Motor neuron (in vitro differentiated cells): ENCODE data around the gene NOSIP. TPM values are rescaled to one million over a fixed set of nuclear protein-coding genes. Genes with fewer than 3 reads are reported as not detected.

Experiments used
- ATAC-seq, 8 experiments: fragments of 200-7000 bp; cut with Tn5 transposase; replicated peaks in 6 of 8; 2 replicates each; pipeline ENCODE4 v1.8.0; 2021; ENCODE audit warnings: mild to moderate bottlenecking in 8 of 8, moderate library complexity in 8 of 8
- H3K27ac ChIP-seq, 2 donors: fragments of 250-450 bp; sonication (Bioruptor Pico); 2 replicates each; pipeline ENCODE4 v1.9.0; 2021; ENCODE audit warnings: antibody characterized with exemption in 2 of 2, mild to moderate bottlenecking in 2 of 2, moderate library complexity in 1 of 2
- H3K4me1 ChIP-seq, 2 donors: fragments of 250-450 bp; sonication (Bioruptor Pico); replicated peaks in 1 of 2; 2 replicates each; pipeline ENCODE4 v1.6.1; 2021; ENCODE audit warnings: antibody characterized with exemption in 2 of 2, mild to moderate bottlenecking in 2 of 2, moderate library complexity in 1 of 2
- H3K4me3 ChIP-seq, 5 donors: fragments of 250-450 bp; sonication (Bioruptor Pico); 2 replicates each; pipeline ENCODE4 v1.9.0; 2021; ENCODE audit warnings: antibody characterized with exemption in 5 of 5, mild to moderate bottlenecking in 5 of 5, moderate library complexity in 4 of 5
- WGBS, 10 experiments: fragments of 450-650 bp; shearing (Covaris generic); methylation state at CpG; one replicate each; pipeline ENCODE4 v1.0.0; 2022; 5-methylcytosine and 5-hydroxymethylcytosine counted together
- in situ Hi-C, 9 experiments: fragments of 400-800 bp; cut with MboI; loops; one replicate each; pipeline ENCODE4 v1.15.0; 2021; ENCODE audit warnings: low sequenced_read_pairs in 9 of 9, low pct_unique_long_range_greater_than_20kb in 2 of 9; ENCODE audit not compliant: unreplicated experiment in 9 of 9
- total RNA-seq, 8 experiments: library from RNA; unstranded; fragments of 300-600 nt; gene quantifications; 2 replicates each; pipeline versions ENCODE4 v1.2.3 to v1.2.4, GENCODE V29; 2022

NOSIP gene
- total RNA-seq, 8 experiments from 2014 or later, result 61.7 to 145 (median 76.6) TPM

DNA sequence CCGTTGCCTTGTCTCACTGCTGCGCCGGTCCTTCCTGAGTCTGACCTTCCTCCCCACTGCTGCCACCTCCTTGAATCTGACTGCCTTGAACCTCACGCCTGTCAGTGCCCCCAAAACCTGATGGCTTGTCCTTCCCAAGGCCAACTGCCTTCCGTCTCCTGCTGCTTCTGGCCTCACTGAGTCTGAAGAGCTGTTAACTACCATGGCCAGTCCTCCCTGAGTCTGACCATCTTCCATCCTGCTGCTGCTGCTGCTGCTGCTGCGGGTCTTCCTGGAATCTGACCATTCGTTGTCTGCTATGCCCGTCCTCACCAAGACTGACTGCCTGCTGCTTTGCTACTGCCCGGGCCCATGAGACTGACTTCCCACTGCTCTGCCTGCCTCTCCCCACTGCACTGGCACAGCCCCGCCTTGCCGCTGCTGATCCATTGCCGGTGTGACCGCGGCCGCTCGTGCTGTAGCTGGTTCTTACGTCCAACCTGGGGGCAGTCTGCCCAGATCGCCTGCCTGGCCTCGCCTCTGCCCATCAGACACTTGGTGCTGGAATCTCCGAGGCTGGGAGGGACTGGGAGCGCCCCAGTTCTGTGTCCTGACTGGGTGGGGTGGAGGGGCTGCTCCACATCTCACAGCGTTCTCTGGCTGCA, 55.4 kb downstream of the NOSIP start:
- Histone ChIP-seq H3K27ac (no peak overlapping the region), H3K4me3 (no peak overlapping the region), H3K4me1 (peaks cover 3% of the 10 kb centered on the region in 2 donors)
- in situ Hi-C loops, result loop anchor here in 1 of 9 experiments (25.0 kb wide), 1 partner anchor 138 kb away; the partner anchor contains the start of gene KASH5
- no peak for ATAC-seq
- WGBS, 10 experiments, result 80 to 100% (median 90%) methylated on average over 1 to 14 of the region's 22 CpGs; no CpG with 5 or more reads in 4 of the 10 experiments

DNA sequence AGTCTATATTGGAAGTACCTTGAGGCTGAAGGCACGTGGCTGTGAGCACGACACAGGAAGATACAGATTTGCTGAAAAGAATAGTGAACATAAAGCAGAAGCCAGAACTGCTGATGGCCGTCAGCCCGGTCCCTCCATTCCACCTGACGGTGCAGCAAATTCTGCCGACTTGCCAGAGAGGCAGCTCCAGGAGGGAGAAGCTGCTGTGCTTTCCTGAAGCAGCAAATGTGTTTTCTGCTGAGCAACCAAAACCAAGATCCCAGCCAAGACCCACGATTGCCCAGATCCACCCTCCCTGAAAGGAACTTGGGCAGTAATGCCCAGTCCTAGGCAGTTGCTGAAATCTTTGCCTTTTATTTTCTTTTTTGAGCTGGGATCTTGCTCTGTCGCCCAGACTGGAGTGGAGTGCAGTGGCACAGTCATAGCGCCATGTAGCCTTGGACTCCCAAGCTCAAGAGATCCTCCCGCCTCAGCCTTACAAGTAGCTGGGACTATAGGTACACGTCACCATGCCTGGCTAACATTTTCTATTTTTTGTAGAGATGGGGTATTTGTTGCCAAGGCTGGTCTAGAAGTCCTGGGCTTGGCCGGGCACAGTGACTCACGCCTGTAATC, 59.5 kb downstream of the NOSIP start:
- in situ Hi-C loops, result no loop called here
- Histone ChIP-seq H3K4me1 (no peaks in the 10 kb centered on the region), H3K4me3 (no peak overlapping the region), H3K27ac (no peak overlapping the region)
- no peak for ATAC-seq
- WGBS, 10 experiments, result 63 to 100% (median 88%) methylated on average over 1 to 11 of the region's 13 CpGs; no CpG with 5 or more reads in 4 of the 10 experiments

- H3K4me1 ChIP-seq, result peaks cover 0 to 4% of the 10 kb centered on the region in 2 donors
- no peak overlapping the region for H3K4me3 ChIP-seq
- H3K27ac ChIP-seq, result no peak overlapping the region
- in situ Hi-C loops, result no loop called here
- no peak for ATAC-seq
- 87 to 100% (median 100%) methylated on average over 2 to 3 of the region's 3 CpGs; no CpG with 5 or more reads in 5 of the 10 experiments for WGBS, 10 experiments
Observed at GRCh38 chr19:49518033-49518432, 62.3 kb downstream of the NOSIP start.

GRCh38 chr19:49515767-49516166, 64.6 kb downstream of the NOSIP start:
- no peak for ATAC-seq
- H3K4me1 ChIP-seq, result peaks cover 0 to 15% of the 10 kb centered on the region in 2 donors
- H3K4me3 ChIP-seq, result no peak overlapping the region
- in situ Hi-C loops, result no loop called here
- 60 to 100% (median 80%) methylated on average over 1 to 3 of the region's 4 CpGs; no CpG with 5 or more reads in 3 of the 10 experiments for WGBS, 10 experiments
- no peak overlapping the region for H3K27ac ChIP-seq

DNA sequence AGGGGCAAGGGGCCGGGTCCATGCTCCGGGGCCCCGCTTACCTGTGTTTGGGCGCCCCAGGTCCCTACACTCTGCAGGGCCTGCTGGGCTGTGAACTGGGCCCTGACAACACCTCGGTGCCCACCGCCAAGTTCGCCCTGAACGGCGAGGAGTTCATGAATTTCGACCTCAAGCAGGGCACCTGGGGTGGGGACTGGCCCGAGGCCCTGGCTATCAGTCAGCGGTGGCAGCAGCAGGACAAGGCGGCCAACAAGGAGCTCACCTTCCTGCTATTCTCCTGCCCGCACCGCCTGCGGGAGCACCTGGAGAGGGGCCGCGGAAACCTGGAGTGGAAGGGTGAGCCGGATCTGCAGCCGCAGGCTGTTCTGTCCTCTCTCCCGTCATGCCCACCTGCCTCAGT, 66.2 kb downstream of the NOSIP start:
- ATAC-seq, result no peak
- H3K4me3 ChIP-seq, result no peak overlapping the region
- in situ Hi-C loops, result no loop called here
- H3K27ac ChIP-seq, result no peak overlapping the region
- peaks cover 0 to 15% of the 10 kb centered on the region in 2 donors for H3K4me1 ChIP-seq
- WGBS, 10 experiments, result 100% methylated on average over 2 of the region's 21 CpGs; no CpG with 5 or more reads in 9 of the 10 experiments

DNA sequence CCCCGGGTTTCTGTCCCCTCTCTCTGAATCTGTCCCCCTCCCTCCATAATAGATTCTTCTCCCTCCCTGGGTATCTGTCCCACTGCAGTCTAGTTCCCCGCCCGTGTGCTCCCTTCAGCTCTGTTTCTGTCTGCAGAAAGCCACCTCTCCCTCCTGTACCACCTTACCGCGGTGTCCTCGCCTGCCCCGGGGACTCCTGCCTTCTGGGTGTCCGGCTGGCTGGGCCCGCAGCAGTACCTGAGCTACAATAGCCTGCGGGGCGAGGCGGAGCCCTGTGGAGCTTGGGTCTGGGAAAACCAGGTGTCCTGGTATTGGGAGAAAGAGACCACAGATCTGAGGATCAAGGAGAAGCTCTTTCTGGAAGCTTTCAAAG, 66.6 kb downstream of the NOSIP start:
- WGBS, 10 experiments, result 80% methylated on average over 1 of the region's 12 CpGs; no CpG with 5 or more reads in 9 of the 10 experiments
- Histone ChIP-seq H3K4me3 (peak overlapping the region in 4 of 5 donors; percentile 37 to 72 (median 44)), H3K4me1 (peaks cover 0 to 15% of the 10 kb centered on the region in 2 donors), H3K27ac (no peak overlapping the region)
- in situ Hi-C loops, result no loop called here
- peak in 5 of 8 experiments; percentile 4 to 15 (median 9) for ATAC-seq

DNA sequence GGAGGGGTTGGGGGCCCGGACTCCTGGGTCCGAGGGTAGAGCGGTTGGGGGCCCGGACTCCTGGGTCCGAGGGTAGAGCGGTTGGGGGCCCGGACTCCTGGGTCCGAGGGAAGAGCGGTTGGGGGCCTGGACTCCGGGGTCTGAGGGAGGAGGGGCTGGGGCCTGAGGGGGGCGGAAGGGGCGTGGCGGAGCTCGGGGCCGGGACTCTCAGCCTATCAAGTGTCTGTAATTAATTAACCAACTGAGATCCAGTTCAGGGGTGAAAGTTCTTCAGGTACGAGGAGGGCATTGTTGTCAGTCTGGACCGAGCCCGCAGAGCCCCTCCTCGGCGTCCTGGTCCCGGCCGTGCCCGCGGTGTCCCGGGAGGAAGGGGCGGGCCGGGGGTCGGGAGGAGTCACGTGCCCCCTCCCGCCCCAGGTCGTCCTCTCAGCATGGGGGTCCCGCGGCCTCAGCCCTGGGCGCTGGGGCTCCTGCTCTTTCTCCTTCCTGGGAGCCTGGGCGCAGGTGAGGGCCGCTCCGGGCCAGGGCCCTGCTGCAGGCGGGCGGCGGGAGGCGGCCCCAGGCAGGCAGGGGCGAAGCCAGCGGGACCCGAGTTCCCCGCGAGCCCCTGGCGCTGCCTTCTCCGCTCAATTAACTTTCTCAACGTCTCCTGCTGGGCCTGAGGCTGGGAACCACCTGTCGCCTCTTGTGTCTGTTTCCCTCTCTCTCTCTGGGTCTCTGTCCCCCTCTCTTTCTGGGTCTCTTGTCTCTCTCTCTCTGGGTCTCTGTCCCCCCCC, 67.2 kb downstream of the NOSIP start:
- ATAC-seq, result peak; percentile 38 to 80 (median 66)
- peak overlapping the region; percentile 15 to 72 (median 42) for H3K4me3 ChIP-seq
- in situ Hi-C loops, result no loop called here
- peak overlapping the region in 1 of 2 donors; percentile 19 for H3K27ac ChIP-seq
- H3K4me1 ChIP-seq, result peaks cover 0 to 15% of the 10 kb centered on the region in 2 donors
- WGBS, 10 experiments, result 0% methylated on average over 1 of the region's 50 CpGs; no CpG with 5 or more reads in 9 of the 10 experiments

DNA sequence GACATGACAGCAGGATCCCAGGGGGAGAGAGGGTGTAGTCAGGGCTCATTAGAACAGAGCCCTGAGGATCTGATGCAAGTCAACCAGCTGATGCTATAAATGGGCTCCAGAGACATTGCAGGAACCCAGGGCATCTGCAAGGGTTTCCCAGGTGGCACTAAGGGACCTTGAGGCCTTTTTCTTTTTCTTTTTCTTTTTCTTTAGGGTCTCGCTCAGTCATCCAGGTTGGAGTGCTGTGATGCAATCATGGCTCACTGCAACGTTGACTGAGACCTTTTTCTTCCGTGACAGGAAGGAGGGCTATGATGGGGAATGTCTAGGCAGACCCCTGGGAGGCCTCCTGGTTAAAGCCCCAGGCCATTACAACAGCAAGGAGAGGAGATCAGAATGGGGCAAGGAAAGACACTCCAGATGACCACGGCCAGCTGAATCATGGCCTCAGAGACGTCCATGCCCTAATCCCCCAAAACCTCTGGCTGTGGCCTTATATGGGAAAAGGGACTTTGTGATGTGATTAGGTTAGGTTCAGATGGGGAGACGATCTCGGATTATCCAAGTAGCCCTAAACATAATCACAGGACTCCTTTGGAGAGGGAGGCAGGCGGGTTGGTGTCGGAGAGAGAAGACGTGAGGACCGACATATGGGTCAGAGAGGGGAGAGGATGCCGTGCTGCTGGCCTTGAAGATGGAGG, 72.4 kb downstream of the NOSIP start:
- no peak for ATAC-seq
- 50 to 88% (median 75%) methylated on average over 1 to 9 of the region's 12 CpGs; no CpG with 5 or more reads in 3 of the 10 experiments for WGBS, 10 experiments
- Histone ChIP-seq H3K27ac (no peak overlapping the region), H3K4me3 (no peak overlapping the region), H3K4me1 (peaks cover 0 to 16% of the 10 kb centered on the region in 2 donors)
- in situ Hi-C loops, result no loop called here

DNA sequence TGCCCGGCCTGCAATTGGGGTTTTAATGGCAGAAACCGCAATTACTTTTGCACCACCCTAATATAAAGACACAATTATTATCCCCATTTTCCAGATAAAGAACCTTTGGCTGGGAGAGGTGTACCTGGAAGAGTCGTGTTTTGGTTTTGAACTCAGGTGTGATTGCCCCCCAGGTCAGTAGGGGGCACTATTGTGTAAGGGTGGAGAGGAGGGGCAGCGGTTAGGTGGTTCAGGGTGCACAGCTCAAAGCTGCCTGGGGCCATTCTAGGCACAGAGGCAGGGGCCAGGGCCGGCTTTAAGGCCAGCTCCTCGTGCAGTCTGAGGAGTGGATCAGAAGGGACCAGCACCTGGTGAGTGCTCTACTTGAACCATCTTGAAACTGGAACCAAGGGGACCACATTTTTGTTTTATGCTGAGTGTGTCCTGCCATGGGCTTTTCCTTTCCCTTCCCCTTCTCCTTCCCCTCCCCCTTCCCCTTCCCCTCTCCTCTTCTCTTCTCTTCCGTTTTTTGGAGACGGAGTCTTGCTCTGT, 73.7 kb downstream of the NOSIP start:
- Histone ChIP-seq H3K4me3 (no peak overlapping the region), H3K27ac (no peak overlapping the region), H3K4me1 (peaks cover 0 to 7% of the 10 kb centered on the region in 2 donors)
- WGBS, 10 experiments, result 10 to 33% (median 18%) methylated on average over 3 to 5 of the region's 8 CpGs; no CpG with 5 or more reads in 4 of the 10 experiments
- in situ Hi-C loops, result no loop called here
- peak in 6 of 8 experiments; percentile 17 to 56 (median 34) for ATAC-seq

Other genes with a start within 250 kb of the NOSIP start
- gene CD37, start 245.2 kb downstream of the NOSIP start, total RNA-seq, result 10 to 100 TPM in 5 of 8 experiments, 1 to 10 TPM in 3; 2.8 to 40.2 (median 11.4) TPM
- gene TEAD2, start 218.1 kb downstream of the NOSIP start, total RNA-seq, result 10 to 100 TPM in 6 of 8 experiments, 1 to 10 TPM in 2; 6.0 to 78.1 (median 14.2) TPM
- 1 to 10 TPM in 4 of 8 experiments, under 1 TPM in 2, not detected in 2; 0.38 to 5.2 (median 1.4) TPM for gene DKKL1, start 216.7 kb downstream of the NOSIP start, total RNA-seq
- 1 to 10 TPM in 2 of 8 experiments, under 1 TPM in 4, not detected in 2; 0.27 to 2.7 (median 0.51) TPM for gene KASH5, start 192.3 kb downstream of the NOSIP start, total RNA-seq
- 1 to 10 TPM in 1 of 8 experiments, not detected in 7; 1.2 TPM for gene PTH2, start 157.1 kb downstream of the NOSIP start, total RNA-seq
- 1 to 10 TPM in 1 of 8 experiments, under 1 TPM in 5, not detected in 2; 0.42 to 1.1 (median 0.67) TPM for gene GFY, start 155.2 kb downstream of the NOSIP start, total RNA-seq
- 1 to 10 TPM in 2 of 8 experiments, under 1 TPM in 5, not detected in 1; 0.16 to 1.9 (median 0.71) TPM for gene SLC17A7, start 139.0 kb downstream of the NOSIP start, total RNA-seq
- 10 to 100 TPM; 53.1 to 94.9 (median 76.4) TPM for gene PIH1D1, start 128.7 kb downstream of the NOSIP start, total RNA-seq
- 10 to 100 TPM in 4 of 8 experiments, 1 to 10 TPM in 4; 3.6 to 26.2 (median 10.8) TPM for gene ALDH16A1, start 127.3 kb downstream of the NOSIP start, total RNA-seq
- 1 to 10 TPM in 5 of 8 experiments, under 1 TPM in 3; 0.22 to 8.7 (median 1.4) TPM for gene FLT3LG, start 106.3 kb downstream of the NOSIP start, total RNA-seq
- gene RPL13A, start 92.9 kb downstream of the NOSIP start, total RNA-seq, result 1,000 to 10,000 TPM; 2,225 to 4,117 (median 3,221) TPM
- gene RPS11, start 84.1 kb downstream of the NOSIP start, total RNA-seq, result 1,000 to 10,000 TPM; 2,973 to 6,174 (median 3,870) TPM
- gene FCGRT, start 67.9 kb downstream of the NOSIP start, total RNA-seq, result 10 to 100 TPM in 4 of 8 experiments, 1 to 10 TPM in 4; 2.2 to 70.6 (median 27.8) TPM
- gene RCN3, start 52.6 kb downstream of the NOSIP start, total RNA-seq, result 10 to 100 TPM in 2 of 8 experiments, 1 to 10 TPM in 6; 2.0 to 13.2 (median 6.4) TPM
- 1 to 10 TPM in 1 of 8 experiments, under 1 TPM in 7; 0.21 to 1.1 (median 0.60) TPM for gene PRRG2, start 760 bp upstream of the NOSIP start, total RNA-seq
- gene PRR12, start 10.6 kb upstream of the NOSIP start, total RNA-seq, result 10 to 100 TPM in 3 of 8 experiments, 1 to 10 TPM in 5; 3.3 to 18.8 (median 7.5) TPM
- 10 to 100 TPM in 4 of 8 experiments, 1 to 10 TPM in 2, under 1 TPM in 2; 0.79 to 35.2 (median 7.5) TPM for gene RRAS, start 59.6 kb upstream of the NOSIP start, total RNA-seq
- 10 to 100 TPM; 10.1 to 33.0 (median 20.1) TPM for gene SCAF1, start 61.7 kb upstream of the NOSIP start, total RNA-seq
- 100 to 1,000 TPM in 1 of 8 experiments, 10 to 100 TPM in 7; 40.8 to 110 (median 53.4) TPM for gene IRF3, start 85.3 kb upstream of the NOSIP start, total RNA-seq
- gene BCL2L12, start 85.4 kb upstream of the NOSIP start, total RNA-seq, result 10 to 100 TPM in 3 of 8 experiments, 1 to 10 TPM in 5; 5.3 to 34.6 (median 8.2) TPM
- gene PRMT1, start 96.7 kb upstream of the NOSIP start, total RNA-seq, result 100 to 1,000 TPM; 190 to 369 (median 229) TPM
- gene ADM5, start 109.0 kb upstream of the NOSIP start, total RNA-seq, result 1 to 10 TPM in 7 of 8 experiments, under 1 TPM in 1; 0.66 to 5.2 (median 2.1) TPM
- gene CPT1C, start 110.6 kb upstream of the NOSIP start, total RNA-seq, result 10 to 100 TPM in 6 of 8 experiments, 1 to 10 TPM in 2; 4.7 to 65.7 (median 36.3) TPM
- 1 to 10 TPM in 1 of 8 experiments, under 1 TPM in 2, not detected in 5; 0.19 to 1.6 (median 0.70) TPM for gene TSKS, start 182.8 kb upstream of the NOSIP start, total RNA-seq
- 10 to 100 TPM; 58.6 to 76.4 (median 71.7) TPM for gene AP2A1, start 186.4 kb upstream of the NOSIP start, total RNA-seq
- gene FUZ, start 232.7 kb upstream of the NOSIP start, total RNA-seq, result 10 to 100 TPM in 7 of 8 experiments, 1 to 10 TPM in 1; 9.9 to 27.1 (median 16.2) TPM
- 10 to 100 TPM; 16.4 to 38.0 (median 24.5) TPM for gene MED25, start 237.7 kb upstream of the NOSIP start, total RNA-seq